ENCODE data around the gene OR13C5.
"Not testable (repeated sequence)": the region's sequence is repeated elsewhere in the genome, so short reads cannot be mapped to it uniquely, and the experiment has no call there.

Gene OR13C5

DNA sequence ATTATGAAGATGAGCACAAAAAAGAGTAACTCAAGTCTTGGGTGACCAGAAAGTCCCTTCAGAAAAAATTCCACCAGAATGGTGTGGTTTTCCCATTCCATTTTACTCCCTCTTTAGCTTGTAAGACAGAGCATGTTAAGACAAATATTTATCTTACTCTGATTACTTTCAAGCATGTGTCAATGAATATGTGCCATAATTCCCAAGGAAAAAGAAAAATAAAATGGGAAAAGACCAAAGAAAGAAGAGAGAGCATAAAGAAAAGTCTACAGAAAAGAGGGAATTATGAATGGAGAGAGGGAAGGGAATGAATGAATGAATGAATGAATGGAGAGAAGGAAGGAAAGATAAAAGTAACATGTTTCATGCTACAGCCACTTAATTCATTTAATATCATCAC lies at the start of gene OR13C5:
OR13C5 (minus strand) TSS at position 101 of the 400 bp plus-strand sequence; CDS start at position 101, 0 bp downstream.
- peaks cover 14% of the 10 kb centered on the region for H3K27me3 ChIP-seq (ENCODE audit: insufficient read depth, low read length)
- H3K36me3 ChIP-seq (ENCODE audit: insufficient read depth, low read length); H3K4me3 ChIP-seq (ENCODE audit: low read depth, low read length); H3K79me2 ChIP-seq (ENCODE audit: control insufficient read depth, insufficient read depth, low read length, unreplicated experiment); H2AFZ ChIP-seq (ENCODE audit: low read length, unreplicated experiment); H3K4me1 ChIP-seq (ENCODE audit: control insufficient read depth, insufficient read depth, low read length, unreplicated experiment); H3K27ac ChIP-seq (ENCODE audit: low read depth, low read length): not testable (repeated sequence)

- Histone ChIP-seq H2AFZ (ENCODE audit: low read length, unreplicated experiment) (no peak overlapping the region), H3K27ac (ENCODE audit: low read depth, low read length) (no peak overlapping the region)
Observed at GRCh38 chr9:104635456-104635855, 36.2 kb upstream of the OR13C5 start.

DNA sequence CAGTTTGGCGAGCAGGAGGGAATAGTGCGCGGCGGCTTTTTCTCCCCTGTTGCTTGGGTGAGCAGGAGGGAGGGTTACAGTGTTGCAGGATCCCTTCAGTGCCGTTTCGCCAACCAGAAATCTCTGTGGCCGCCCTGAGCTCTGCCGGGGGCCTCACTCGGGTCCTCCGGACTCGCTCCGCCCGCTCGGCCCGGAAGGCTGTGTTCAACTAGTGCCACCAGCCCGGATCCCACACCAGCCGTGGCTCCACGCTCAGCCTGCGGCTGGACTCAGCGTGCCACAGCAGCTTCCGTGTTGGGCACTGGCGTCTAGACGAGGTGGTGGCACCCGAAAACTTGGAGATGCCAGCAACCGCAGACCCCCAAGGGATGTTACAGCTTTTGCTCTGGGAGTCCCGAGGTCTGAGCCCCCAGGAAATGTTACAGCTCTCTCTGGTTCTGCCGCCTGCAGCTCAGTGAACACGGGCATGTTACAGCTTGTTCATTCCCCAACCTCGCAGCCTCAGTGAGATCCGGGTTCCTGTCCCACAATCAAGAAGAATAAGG lies 34.8 kb upstream of the OR13C5 start:
- no peak overlapping the region for H3K27ac ChIP-seq (ENCODE audit: low read depth, low read length)
- H3K4me3 ChIP-seq (ENCODE audit: low read depth, low read length) = no peak overlapping the region
- peaks cover 14% of the 10 kb centered on the region for H3K27me3 ChIP-seq (ENCODE audit: insufficient read depth, low read length)
- H3K36me3 ChIP-seq (ENCODE audit: insufficient read depth, low read length) = no peaks in the 10 kb centered on the region
- H3K79me2 ChIP-seq (ENCODE audit: control insufficient read depth, insufficient read depth, low read length, unreplicated experiment) = no peaks in the 10 kb centered on the region
- no peaks in the 10 kb centered on the region for H3K4me1 ChIP-seq (ENCODE audit: control insufficient read depth, insufficient read depth, low read length, unreplicated experiment)
- no peak overlapping the region for H2AFZ ChIP-seq (ENCODE audit: low read length, unreplicated experiment)

More at GRCh38 chr9:104635456-104635855, 36.2 kb upstream of the OR13C5 start:
- H3K4me1 ChIP-seq (ENCODE audit: control insufficient read depth, insufficient read depth, low read length, unreplicated experiment) = no peaks in the 10 kb centered on the region
- H3K79me2 ChIP-seq (ENCODE audit: control insufficient read depth, insufficient read depth, low read length, unreplicated experiment) = no peaks in the 10 kb centered on the region
- H3K27me3 ChIP-seq (ENCODE audit: insufficient read depth, low read length) = peaks cover 4% of the 10 kb centered on the region; the same call in 1 of the 2 replicates
- H3K36me3 ChIP-seq (ENCODE audit: insufficient read depth, low read length) = no peaks in the 10 kb centered on the region
- no peak overlapping the region for H3K4me3 ChIP-seq (ENCODE audit: low read depth, low read length)

GRCh38 chr9:104625964-104626363 lies 26.8 kb upstream of the OR13C5 start:
- H3K27me3 ChIP-seq (ENCODE audit: insufficient read depth, low read length) = peaks cover 16% of the 10 kb centered on the region
- H3K4me3 ChIP-seq (ENCODE audit: low read depth, low read length); H3K36me3 ChIP-seq (ENCODE audit: insufficient read depth, low read length); H3K27ac ChIP-seq (ENCODE audit: low read depth, low read length); H3K79me2 ChIP-seq (ENCODE audit: control insufficient read depth, insufficient read depth, low read length, unreplicated experiment); H3K4me1 ChIP-seq (ENCODE audit: control insufficient read depth, insufficient read depth, low read length, unreplicated experiment); H2AFZ ChIP-seq (ENCODE audit: low read length, unreplicated experiment): not testable (repeated sequence)

DNA sequence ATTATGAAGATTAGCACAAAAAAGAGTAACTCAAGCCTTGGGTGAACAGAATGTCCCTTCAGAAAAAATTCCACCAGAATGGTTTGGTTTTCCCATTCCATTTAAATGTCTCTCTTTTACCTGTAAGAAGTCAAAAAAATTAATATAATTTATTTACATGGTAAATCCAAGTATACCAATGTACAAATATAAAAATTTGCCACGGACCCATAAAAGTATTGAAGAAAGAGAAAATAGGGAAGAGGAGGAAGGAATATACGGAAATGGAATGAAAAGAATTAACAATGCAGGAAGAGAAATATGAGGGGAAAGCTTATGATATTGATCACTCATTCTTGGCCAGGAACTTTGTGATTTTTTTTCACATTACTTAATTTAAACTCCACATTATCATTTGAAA lies 18.9 kb upstream of the OR13C5 start, which contains the start of gene OR13C9:
OR13C9 (minus strand) TSS at position 101 of the 400 bp plus-strand sequence; CDS start at position 101, 0 bp downstream.
- Histone ChIP-seq H3K4me3 (ENCODE audit: low read depth, low read length) (no peak within 1 kb of the TSS), H2AFZ (ENCODE audit: low read length, unreplicated experiment) (no peak within 1 kb of the TSS), H3K27me3 (ENCODE audit: insufficient read depth, low read length) (no peaks in the 10 kb centered on the region; the same call in 1 of the 2 replicates), H3K4me1 (ENCODE audit: control insufficient read depth, insufficient read depth, low read length, unreplicated experiment) (no peaks in the 10 kb centered on the region), H3K36me3 (ENCODE audit: insufficient read depth, low read length) (no peaks in the 10 kb centered on the region), H3K79me2 (ENCODE audit: control insufficient read depth, insufficient read depth, low read length, unreplicated experiment) (no peaks in the 10 kb centered on the region), H3K27ac (ENCODE audit: low read depth, low read length) (no peak within 1 kb of the TSS)

- Histone ChIP-seq H3K36me3 (ENCODE audit: insufficient read depth, low read length) (no peaks in the 10 kb centered on the region), H3K4me1 (ENCODE audit: control insufficient read depth, insufficient read depth, low read length, unreplicated experiment) (no peaks in the 10 kb centered on the region), H3K27me3 (ENCODE audit: insufficient read depth, low read length) (peaks cover 3% of the 10 kb centered on the region; the same call in 1 of the 2 replicates), H2AFZ (ENCODE audit: low read length, unreplicated experiment) (no peak overlapping the region), H3K79me2 (ENCODE audit: control insufficient read depth, insufficient read depth, low read length, unreplicated experiment) (no peaks in the 10 kb centered on the region), H3K4me3 (ENCODE audit: low read depth, low read length) (no peak overlapping the region), H3K27ac (ENCODE audit: low read depth, low read length) (no peak overlapping the region)
Observed at GRCh38 chr9:104617418-104617817, 18.2 kb upstream of the OR13C5 start.

DNA sequence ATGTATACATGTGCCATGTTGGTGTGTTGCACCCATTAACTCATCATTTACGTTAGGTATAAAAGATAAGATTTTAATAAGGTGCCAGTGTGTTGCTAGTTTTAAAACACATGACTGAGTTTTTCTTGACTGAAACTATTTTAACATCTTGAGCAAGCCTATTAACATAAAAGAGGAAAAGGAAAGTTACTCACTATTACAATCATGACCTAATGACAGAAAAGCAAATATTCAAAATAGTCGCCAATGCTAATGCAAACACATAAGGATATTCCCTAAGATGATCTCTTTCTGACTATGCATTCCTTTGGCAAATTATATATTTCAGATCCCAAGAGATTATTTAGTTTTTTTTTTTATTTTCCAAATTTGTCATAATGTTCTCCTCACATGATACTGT lies 12.0 kb upstream of the OR13C5 start:
- H3K36me3 ChIP-seq (ENCODE audit: insufficient read depth, low read length) = no peaks in the 10 kb centered on the region
- peaks cover 9% of the 10 kb centered on the region for H3K27me3 ChIP-seq (ENCODE audit: insufficient read depth, low read length)
- H2AFZ ChIP-seq (ENCODE audit: low read length, unreplicated experiment) = no peak overlapping the region
- no peak overlapping the region for H3K4me3 ChIP-seq (ENCODE audit: low read depth, low read length)
- H3K27ac ChIP-seq (ENCODE audit: low read depth, low read length) = no peak overlapping the region
- no peaks in the 10 kb centered on the region for H3K4me1 ChIP-seq (ENCODE audit: control insufficient read depth, insufficient read depth, low read length, unreplicated experiment)
- no peaks in the 10 kb centered on the region for H3K79me2 ChIP-seq (ENCODE audit: control insufficient read depth, insufficient read depth, low read length, unreplicated experiment)

GRCh38 chr9:104608336-104608735 lies 9.1 kb upstream of the OR13C5 start:
- H3K36me3 ChIP-seq (ENCODE audit: insufficient read depth, low read length) = no peaks in the 10 kb centered on the region
- no peaks in the 10 kb centered on the region for H3K79me2 ChIP-seq (ENCODE audit: control insufficient read depth, insufficient read depth, low read length, unreplicated experiment)
- no peak overlapping the region for H3K27ac ChIP-seq (ENCODE audit: low read depth, low read length)
- H3K4me1 ChIP-seq (ENCODE audit: control insufficient read depth, insufficient read depth, low read length, unreplicated experiment) = no peaks in the 10 kb centered on the region
- H2AFZ ChIP-seq (ENCODE audit: low read length, unreplicated experiment) = no peak overlapping the region
- no peak overlapping the region for H3K4me3 ChIP-seq (ENCODE audit: low read depth, low read length)
- peaks cover 9% of the 10 kb centered on the region for H3K27me3 ChIP-seq (ENCODE audit: insufficient read depth, low read length)

DNA sequence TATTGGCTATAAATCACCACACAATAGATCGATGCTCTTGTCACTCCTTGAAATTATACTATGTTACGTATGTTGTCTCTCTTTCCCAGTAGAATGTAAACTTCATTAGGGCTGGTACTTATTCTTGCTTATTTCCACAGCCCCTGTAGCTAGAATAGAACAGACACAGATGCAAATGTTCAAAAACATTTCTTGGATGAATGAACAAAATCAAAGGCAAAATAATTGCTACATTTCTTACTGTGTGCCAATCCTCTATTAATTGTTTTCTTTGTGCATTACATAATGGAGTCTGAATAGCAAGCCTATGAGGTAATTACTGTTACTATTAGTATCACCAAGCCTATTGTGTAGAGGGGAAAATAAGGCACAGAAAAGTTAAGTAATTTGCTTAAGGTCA lies 6.9 kb upstream of the OR13C5 start:
- Histone ChIP-seq H3K27ac (ENCODE audit: low read depth, low read length) (no peak overlapping the region), H3K4me3 (ENCODE audit: low read depth, low read length) (no peak overlapping the region), H3K36me3 (ENCODE audit: insufficient read depth, low read length) (no peaks in the 10 kb centered on the region), H3K4me1 (ENCODE audit: control insufficient read depth, insufficient read depth, low read length, unreplicated experiment) (no peaks in the 10 kb centered on the region), H3K27me3 (ENCODE audit: insufficient read depth, low read length) (peaks cover under 1% of the 10 kb centered on the region; the same call in 1 of the 2 replicates), H3K79me2 (ENCODE audit: control insufficient read depth, insufficient read depth, low read length, unreplicated experiment) (no peaks in the 10 kb centered on the region), H2AFZ (ENCODE audit: low read length, unreplicated experiment) (no peak overlapping the region)

DNA sequence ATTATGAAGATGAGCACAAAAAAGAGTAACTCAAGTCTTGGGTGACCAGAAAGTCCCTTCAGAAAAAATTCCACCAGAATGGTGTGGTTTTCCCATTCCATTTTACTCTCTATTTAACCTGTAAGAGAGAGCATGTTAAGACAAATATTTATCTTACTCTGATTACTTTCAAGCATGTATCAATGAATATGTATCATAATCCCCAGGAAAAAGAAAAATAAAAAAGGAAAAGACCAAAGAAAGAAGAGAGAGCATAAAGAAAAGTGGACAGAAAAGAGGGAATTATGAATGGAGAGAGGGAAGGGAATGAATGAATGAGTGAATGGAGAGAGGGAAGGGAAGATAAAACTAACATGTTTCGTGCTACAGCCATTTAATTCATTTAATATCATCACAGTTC lies 6.3 kb upstream of the OR13C5 start, which contains the start of gene OR13C2:
OR13C2 (minus strand) TSS at position 101 of the 400 bp plus-strand sequence; CDS start at position 101, 0 bp downstream.
- H2AFZ ChIP-seq (ENCODE audit: low read length, unreplicated experiment); H3K27me3 ChIP-seq (ENCODE audit: insufficient read depth, low read length); H3K36me3 ChIP-seq (ENCODE audit: insufficient read depth, low read length); H3K79me2 ChIP-seq (ENCODE audit: control insufficient read depth, insufficient read depth, low read length, unreplicated experiment); H3K4me1 ChIP-seq (ENCODE audit: control insufficient read depth, insufficient read depth, low read length, unreplicated experiment); H3K27ac ChIP-seq (ENCODE audit: low read depth, low read length); H3K4me3 ChIP-seq (ENCODE audit: low read depth, low read length): not testable (repeated sequence)

- no peaks in the 10 kb centered on the region for H3K4me1 ChIP-seq (ENCODE audit: control insufficient read depth, insufficient read depth, low read length, unreplicated experiment)
- no peak overlapping the region for H3K27ac ChIP-seq (ENCODE audit: low read depth, low read length)
- H2AFZ ChIP-seq (ENCODE audit: low read length, unreplicated experiment) = no peak overlapping the region
- no peak overlapping the region for H3K4me3 ChIP-seq (ENCODE audit: low read depth, low read length)
- no peaks in the 10 kb centered on the region for H3K79me2 ChIP-seq (ENCODE audit: control insufficient read depth, insufficient read depth, low read length, unreplicated experiment)
- no peaks in the 10 kb centered on the region for H3K36me3 ChIP-seq (ENCODE audit: insufficient read depth, low read length)
- H3K27me3 ChIP-seq (ENCODE audit: insufficient read depth, low read length) = peaks cover 6% of the 10 kb centered on the region
Observed at GRCh38 chr9:104604801-104605200, 5.6 kb upstream of the OR13C5 start.

All from ACC112 (cell line).